ENCODE data around the gene MEGF11.
A peak's percentile ranks its signal among the peaks of the same experiment; 100 is the strongest.

MEGF11 gene

GRCh38 chr15:65904301-65904700 lies 349.2 kb downstream of the MEGF11 start:
- H3K4me2 ChIP-seq (ENCODE audit: low read depth, low read length, poor library complexity, severe bottlenecking) = no peak overlapping the region
- H3K4me3 ChIP-seq (ENCODE audit: low read length, poor library complexity, severe bottlenecking) = no peak overlapping the region
- H3K9me3 ChIP-seq (ENCODE audit: insufficient read depth, low read depth, low read length) = no peaks in the 10 kb centered on the region
- H3K36me3 ChIP-seq (ENCODE audit: insufficient read depth, low read length) = peaks cover 52% of the 10 kb centered on the region; the same call in 1 of the 2 replicates
- no peaks in the 10 kb centered on the region for H3F3A ChIP-seq (ENCODE audit: low read depth)
- no peak overlapping the region for H3K9ac ChIP-seq (ENCODE audit: low read depth, low read length, poor library complexity, severe bottlenecking)
- no peak overlapping the region for H2AFZ ChIP-seq (ENCODE audit: low read length)
- no peaks in the 10 kb centered on the region for H3K27me3 ChIP-seq (ENCODE audit: insufficient read depth, low read length, poor library complexity, severe bottlenecking)
- no peaks in the 10 kb centered on the region for H4K20me1 ChIP-seq (ENCODE audit: insufficient read depth, low read length, poor library complexity, severe bottlenecking)
- no peak for TF ChIP-seq EZH2phosphoT487 (IDR thresholded peaks at IDR 0.05; ENCODE audit: borderline replicate concordance)
- H3K79me2 ChIP-seq (ENCODE audit: insufficient read depth, low read length) = no peaks in the 10 kb centered on the region
- peaks cover 11% of the 10 kb centered on the region for H3K4me1 ChIP-seq (ENCODE audit: insufficient read depth, low read length, poor library complexity, severe bottlenecking)
- no peaks in the 10 kb centered on the region for H3K9me2 ChIP-seq (replicated peaks; ENCODE audit: low read depth, low read length)

DNA sequence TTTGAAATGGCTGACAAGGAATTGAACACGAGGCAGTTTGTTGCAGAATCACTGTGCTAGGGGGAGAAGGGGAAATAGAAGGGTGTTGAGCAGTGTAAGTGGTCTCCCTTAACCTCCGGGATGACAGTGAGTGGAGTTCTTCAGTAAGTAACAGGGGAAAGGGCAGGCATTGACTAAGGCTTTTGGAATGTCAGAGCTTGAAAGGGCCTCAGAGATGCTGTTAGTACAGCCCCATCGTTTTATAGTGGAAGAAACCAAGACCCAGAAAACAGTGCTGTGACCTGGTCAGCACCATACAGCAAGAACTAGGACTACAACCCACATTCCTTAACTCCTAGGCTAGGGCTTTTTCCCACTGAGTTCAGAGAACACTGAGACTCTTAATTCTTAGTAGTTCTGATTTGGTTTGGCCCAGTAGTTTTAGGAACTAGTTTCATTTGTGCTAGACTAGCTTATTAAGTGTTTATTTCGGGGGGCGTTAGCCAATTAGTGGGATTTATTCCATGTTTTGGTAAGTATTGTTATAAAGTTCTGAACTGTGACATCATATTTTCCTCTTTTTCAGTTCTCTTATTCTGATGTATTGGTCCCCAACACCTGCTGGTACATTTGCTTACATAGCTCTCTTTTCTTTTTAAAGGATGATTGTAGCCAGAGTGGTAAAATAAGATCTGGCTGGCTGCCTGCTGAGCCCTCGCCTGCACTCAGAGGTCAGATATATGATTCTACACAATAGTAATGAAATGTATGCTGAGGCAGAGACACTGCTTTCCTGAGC lies 350.1 kb downstream of the MEGF11 start:
- Histone ChIP-seq H3K9me2 (replicated peaks; ENCODE audit: low read depth, low read length) (no peaks in the 10 kb centered on the region), H3K9ac (ENCODE audit: low read depth, low read length, poor library complexity, severe bottlenecking) (no peak overlapping the region), H3K27me3 (ENCODE audit: insufficient read depth, low read length, poor library complexity, severe bottlenecking) (no peaks in the 10 kb centered on the region), H3K9me3 (ENCODE audit: insufficient read depth, low read depth, low read length) (no peaks in the 10 kb centered on the region), H3K36me3 (ENCODE audit: insufficient read depth, low read length) (peaks cover 55% of the 10 kb centered on the region; the same call in 1 of the 2 replicates), H3K4me1 (ENCODE audit: insufficient read depth, low read length, poor library complexity, severe bottlenecking) (peaks cover 11% of the 10 kb centered on the region), H3K4me3 (ENCODE audit: low read length, poor library complexity, severe bottlenecking) (no peak overlapping the region), H4K20me1 (ENCODE audit: insufficient read depth, low read length, poor library complexity, severe bottlenecking) (no peaks in the 10 kb centered on the region), H2AFZ (ENCODE audit: low read length) (no peak overlapping the region), H3K79me2 (ENCODE audit: insufficient read depth, low read length) (no peaks in the 10 kb centered on the region), H3F3A (ENCODE audit: low read depth) (no peaks in the 10 kb centered on the region), H3K4me2 (ENCODE audit: low read depth, low read length, poor library complexity, severe bottlenecking) (no peak overlapping the region)
- no peak for TF ChIP-seq CTCF (conservative IDR thresholded peaks at IDR 0.05; ENCODE audit: low read length)
- no peak for TF ChIP-seq EZH2phosphoT487 (IDR thresholded peaks at IDR 0.05; ENCODE audit: borderline replicate concordance)

GRCh38 chr15:65902373-65902772 lies 351.2 kb downstream of the MEGF11 start:
- peaks cover 62% of the 10 kb centered on the region; the same call in 1 of the 2 replicates for H3K36me3 ChIP-seq (ENCODE audit: insufficient read depth, low read length)
- H3K4me1 ChIP-seq (ENCODE audit: insufficient read depth, low read length, poor library complexity, severe bottlenecking) = peaks cover 11% of the 10 kb centered on the region
- no peaks in the 10 kb centered on the region for H3K9me3 ChIP-seq (ENCODE audit: insufficient read depth, low read depth, low read length)

More at GRCh38 chr15:65902373-65902772, 351.2 kb downstream of the MEGF11 start:
- no peaks in the 10 kb centered on the region for H3K9me2 ChIP-seq (replicated peaks; ENCODE audit: low read depth, low read length)
- no peaks in the 10 kb centered on the region for H3K79me2 ChIP-seq (ENCODE audit: insufficient read depth, low read length)
- H3K9ac ChIP-seq (ENCODE audit: low read depth, low read length, poor library complexity, severe bottlenecking) = no peak overlapping the region
- H3F3A ChIP-seq (ENCODE audit: low read depth) = no peaks in the 10 kb centered on the region
- no peaks in the 10 kb centered on the region for H4K20me1 ChIP-seq (ENCODE audit: insufficient read depth, low read length, poor library complexity, severe bottlenecking)
- H3K4me3 ChIP-seq (ENCODE audit: low read length, poor library complexity, severe bottlenecking) = no peak overlapping the region
- TF ChIP-seq CTCF (conservative IDR thresholded peaks at IDR 0.05; ENCODE audit: low read length) (no peak), EZH2phosphoT487 (IDR thresholded peaks at IDR 0.05; ENCODE audit: borderline replicate concordance) (no peak)
- H3K4me2 ChIP-seq (ENCODE audit: low read depth, low read length, poor library complexity, severe bottlenecking) = peak overlapping the region; percentile 10
- H3K27me3 ChIP-seq (ENCODE audit: insufficient read depth, low read length, poor library complexity, severe bottlenecking) = no peaks in the 10 kb centered on the region
- H2AFZ ChIP-seq (ENCODE audit: low read length) = no peak overlapping the region
